Measurements from ENCODE around the gene ISX.
"Not testable (repeated sequence)": the region's sequence is repeated elsewhere in the genome, so short reads cannot be mapped to it uniquely, and the experiment has no call there.

ISX gene

DNA sequence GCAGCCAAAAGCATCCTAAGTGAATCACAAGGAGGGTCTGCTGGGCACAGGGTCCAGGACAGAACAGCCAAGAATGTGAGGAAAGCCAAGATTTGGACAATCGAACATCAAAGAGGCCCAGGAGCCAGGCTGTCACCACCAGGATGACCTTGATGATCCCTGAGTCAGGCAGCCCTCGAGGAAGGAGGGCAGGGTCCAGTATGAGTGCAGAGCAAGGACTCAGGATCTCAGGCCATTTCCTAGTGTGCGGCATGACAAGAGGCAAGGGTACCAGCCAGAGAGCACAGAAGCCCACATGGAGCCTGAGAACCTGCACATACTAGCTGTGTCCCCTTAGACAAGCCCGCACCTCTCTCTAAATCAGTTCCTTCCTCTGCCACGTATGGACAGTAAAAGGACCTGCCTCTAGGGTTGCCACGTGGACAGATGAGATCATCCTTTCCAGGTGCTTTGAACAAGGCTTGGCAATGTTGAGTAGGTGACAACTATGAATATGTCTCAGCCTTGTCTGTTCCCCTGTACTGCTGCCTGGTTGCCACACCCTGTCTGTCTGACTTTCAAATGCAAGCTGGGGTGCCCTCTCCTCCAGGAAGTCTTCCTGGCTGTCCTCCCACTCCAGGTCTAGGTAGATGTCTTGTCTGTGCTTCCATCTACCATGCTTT, 32.2 kb upstream of the ISX start:
- 92 to 94% methylated on average over 6 of the region's 6 CpGs for WGBS, 2 experiments
- H3K9me3 ChIP-seq (ENCODE audit: control insufficient read depth, low read length), result no peaks in the 10 kb centered on the region
- no peaks in the 10 kb centered on the region for H3K36me3 ChIP-seq (ENCODE audit: control insufficient read depth, insufficient read depth, low read length)
- H3K27ac ChIP-seq (ENCODE audit: insufficient read depth, low read depth, low read length, poor library complexity, severe bottlenecking), result no peak overlapping the region
- H3K4me3 ChIP-seq (ENCODE audit: insufficient read depth, low read depth, low read length), result no peak overlapping the region
- H3K27me3 ChIP-seq (ENCODE audit: control insufficient read depth, insufficient read depth, low read length, poor library complexity, severe bottlenecking), result no peaks in the 10 kb centered on the region
- H3K4me1 ChIP-seq (ENCODE audit: control insufficient read depth, insufficient read depth, low read length), result no peaks in the 10 kb centered on the region

DNA sequence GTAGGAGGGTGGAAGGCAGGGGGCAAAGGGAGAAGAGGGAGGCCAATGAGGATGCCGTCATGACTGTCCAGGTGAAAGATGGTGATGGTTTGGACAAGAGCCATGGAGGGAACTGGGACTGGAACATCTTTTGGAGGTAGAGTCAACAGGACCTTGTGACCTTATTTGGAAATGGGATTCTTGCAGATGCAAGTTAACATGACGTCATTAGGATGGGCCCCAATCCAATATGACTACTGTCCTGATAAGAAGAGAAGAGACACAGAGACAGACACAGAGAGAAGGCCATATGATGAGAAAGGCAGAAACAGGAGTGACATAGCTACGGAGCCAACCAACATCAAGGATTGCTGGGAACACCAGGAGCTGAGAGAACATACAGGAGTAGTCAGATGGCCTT, 31.0 kb upstream of the ISX start:
- no peaks in the 10 kb centered on the region for H3K9me3 ChIP-seq (ENCODE audit: control insufficient read depth, low read length)
- no peak overlapping the region for H3K4me3 ChIP-seq (ENCODE audit: insufficient read depth, low read depth, low read length)
- H3K27me3 ChIP-seq (ENCODE audit: control insufficient read depth, insufficient read depth, low read length, poor library complexity, severe bottlenecking), result no peaks in the 10 kb centered on the region
- 63 to 64% methylated on average over 3 of the region's 3 CpGs for WGBS, 2 experiments
- H3K4me1 ChIP-seq (ENCODE audit: control insufficient read depth, insufficient read depth, low read length), result no peaks in the 10 kb centered on the region
- no peaks in the 10 kb centered on the region for H3K36me3 ChIP-seq (ENCODE audit: control insufficient read depth, insufficient read depth, low read length)
- H3K27ac ChIP-seq (ENCODE audit: insufficient read depth, low read depth, low read length, poor library complexity, severe bottlenecking), result no peak overlapping the region

DNA sequence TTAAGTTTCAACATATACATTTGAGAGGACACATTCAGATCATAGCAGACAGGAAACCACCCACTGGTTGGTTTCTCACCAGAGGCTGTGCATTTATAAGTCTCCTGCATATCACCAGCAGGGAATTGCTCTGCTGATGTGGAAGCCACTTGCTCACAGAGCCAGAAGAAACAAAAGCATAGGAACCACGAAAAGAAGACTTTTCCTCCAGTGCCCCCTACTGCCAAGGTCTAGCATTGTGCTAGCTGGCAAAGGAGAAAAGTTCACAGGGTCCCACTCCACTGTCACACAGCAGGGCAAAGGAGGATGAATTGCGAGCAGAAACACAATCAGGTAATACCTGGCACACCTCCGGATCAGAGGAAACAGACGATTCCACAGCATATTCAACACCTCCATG, 28.9 kb upstream of the ISX start:
- Histone ChIP-seq H3K4me1 (ENCODE audit: control insufficient read depth, insufficient read depth, low read length) (no peaks in the 10 kb centered on the region), H3K27ac (ENCODE audit: insufficient read depth, low read depth, low read length, poor library complexity, severe bottlenecking) (no peak overlapping the region), H3K27me3 (ENCODE audit: control insufficient read depth, insufficient read depth, low read length, poor library complexity, severe bottlenecking) (no peaks in the 10 kb centered on the region), H3K9me3 (ENCODE audit: control insufficient read depth, low read length) (no peaks in the 10 kb centered on the region), H3K36me3 (ENCODE audit: control insufficient read depth, insufficient read depth, low read length) (no peaks in the 10 kb centered on the region), H3K4me3 (ENCODE audit: insufficient read depth, low read depth, low read length) (no peak overlapping the region)
- WGBS, 2 experiments, result 57 to 69% methylated on average over 4 of the region's 4 CpGs

DNA sequence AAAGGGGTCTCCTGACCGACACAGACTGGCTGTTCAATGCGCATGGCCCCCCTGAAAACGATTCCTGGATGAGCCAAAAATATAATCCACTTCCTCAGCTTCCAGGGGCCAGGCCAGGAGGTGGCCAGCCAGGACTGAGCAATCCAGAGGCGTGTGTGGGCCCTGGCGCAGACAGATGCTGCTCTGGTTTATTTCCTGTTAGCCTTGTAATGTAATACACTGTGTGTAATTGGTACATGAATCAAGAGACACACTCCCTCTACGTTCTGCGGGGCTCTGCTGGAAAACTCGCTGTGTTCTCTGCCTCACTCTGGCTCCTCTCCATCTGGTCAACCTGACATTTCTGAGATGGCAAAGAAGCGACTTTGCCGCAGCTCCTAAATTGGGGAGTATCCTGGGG, 26.3 kb upstream of the ISX start:
- H3K9me3 ChIP-seq (ENCODE audit: control insufficient read depth, low read length), result no peaks in the 10 kb centered on the region
- 88 to 90% methylated on average over 10 of the region's 10 CpGs for whole genome bisulfite sequencing, 2 experiments
- H3K27me3 ChIP-seq (ENCODE audit: control insufficient read depth, insufficient read depth, low read length, poor library complexity, severe bottlenecking), result no peaks in the 10 kb centered on the region
- H3K36me3 ChIP-seq (ENCODE audit: control insufficient read depth, insufficient read depth, low read length), result no peaks in the 10 kb centered on the region
- H3K4me1 ChIP-seq (ENCODE audit: control insufficient read depth, insufficient read depth, low read length), result no peaks in the 10 kb centered on the region
- no peak overlapping the region for H3K27ac ChIP-seq (ENCODE audit: insufficient read depth, low read depth, low read length, poor library complexity, severe bottlenecking)
- no peak overlapping the region for H3K4me3 ChIP-seq (ENCODE audit: insufficient read depth, low read depth, low read length)

DNA sequence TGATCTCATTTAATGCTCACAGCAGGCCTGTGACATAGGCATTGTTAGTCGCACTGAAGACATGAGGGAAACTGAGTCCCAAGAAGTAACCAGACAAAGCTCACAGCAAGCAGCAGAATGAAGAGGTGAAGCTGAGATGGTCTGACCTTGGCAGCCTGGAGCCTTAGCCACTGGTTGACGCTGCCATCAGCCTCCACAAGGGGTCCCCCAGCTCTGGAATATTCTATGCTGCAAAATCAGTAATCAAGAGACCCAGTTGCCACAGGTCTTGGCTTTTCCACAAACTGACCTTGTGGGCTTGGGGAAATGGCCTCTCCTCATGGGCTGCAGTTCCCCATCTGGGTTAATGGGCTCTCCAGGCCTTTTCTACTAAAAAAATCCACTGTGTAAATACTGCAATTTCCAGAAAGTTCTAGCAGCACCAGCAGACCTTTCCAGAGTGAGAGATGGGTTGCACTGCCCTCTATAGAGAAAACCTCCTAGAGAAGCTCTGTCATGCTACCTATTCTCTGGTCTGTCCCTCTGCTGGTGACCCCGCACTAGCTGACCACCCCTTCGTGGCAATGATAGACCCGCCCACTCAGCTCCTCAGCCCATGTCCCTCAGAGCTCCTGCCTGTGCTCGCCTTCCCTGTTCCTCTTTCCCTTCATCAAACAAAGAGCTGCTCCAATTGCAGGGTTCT, 22.6 kb upstream of the ISX start:
- Histone ChIP-seq H3K9me3 (ENCODE audit: control insufficient read depth, low read length) (no peaks in the 10 kb centered on the region), H3K36me3 (ENCODE audit: control insufficient read depth, insufficient read depth, low read length) (no peaks in the 10 kb centered on the region), H3K27ac (ENCODE audit: insufficient read depth, low read depth, low read length, poor library complexity, severe bottlenecking) (no peak overlapping the region), H3K27me3 (ENCODE audit: control insufficient read depth, insufficient read depth, low read length, poor library complexity, severe bottlenecking) (no peaks in the 10 kb centered on the region), H3K4me3 (ENCODE audit: insufficient read depth, low read depth, low read length) (no peak overlapping the region), H3K4me1 (ENCODE audit: control insufficient read depth, insufficient read depth, low read length) (no peaks in the 10 kb centered on the region)
- WGBS, 2 experiments, result 81% methylated on average over 6 of the region's 6 CpGs

DNA sequence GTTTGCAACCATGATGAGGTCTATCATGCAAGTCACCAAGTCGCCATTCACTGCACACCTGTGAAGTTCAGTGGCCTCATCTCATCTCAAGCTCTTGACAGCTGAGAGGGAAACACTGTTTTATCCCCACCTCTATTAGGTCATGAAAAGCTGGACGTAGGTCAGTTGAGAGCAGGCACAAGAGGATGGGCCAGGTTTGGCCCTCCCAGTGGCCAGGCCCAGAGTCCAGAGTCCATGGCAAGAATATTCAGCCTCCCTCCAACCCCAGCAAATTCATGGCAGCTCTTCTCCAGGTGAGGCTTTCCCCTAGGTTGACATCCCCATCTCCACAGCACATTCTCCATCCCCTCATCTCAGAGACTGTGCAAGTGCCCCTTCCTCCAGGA, 22.0 kb upstream of the ISX start:
- Histone ChIP-seq H3K27me3 (ENCODE audit: control insufficient read depth, insufficient read depth, low read length, poor library complexity, severe bottlenecking) (no peaks in the 10 kb centered on the region), H3K4me1 (ENCODE audit: control insufficient read depth, insufficient read depth, low read length) (no peaks in the 10 kb centered on the region), H3K9me3 (ENCODE audit: control insufficient read depth, low read length) (no peaks in the 10 kb centered on the region), H3K4me3 (ENCODE audit: insufficient read depth, low read depth, low read length) (no peak overlapping the region), H3K27ac (ENCODE audit: insufficient read depth, low read depth, low read length, poor library complexity, severe bottlenecking) (no peak overlapping the region), H3K36me3 (ENCODE audit: control insufficient read depth, insufficient read depth, low read length) (no peaks in the 10 kb centered on the region)
- 63 to 81% methylated on average over 2 of the region's 2 CpGs for WGBS, 2 experiments

DNA sequence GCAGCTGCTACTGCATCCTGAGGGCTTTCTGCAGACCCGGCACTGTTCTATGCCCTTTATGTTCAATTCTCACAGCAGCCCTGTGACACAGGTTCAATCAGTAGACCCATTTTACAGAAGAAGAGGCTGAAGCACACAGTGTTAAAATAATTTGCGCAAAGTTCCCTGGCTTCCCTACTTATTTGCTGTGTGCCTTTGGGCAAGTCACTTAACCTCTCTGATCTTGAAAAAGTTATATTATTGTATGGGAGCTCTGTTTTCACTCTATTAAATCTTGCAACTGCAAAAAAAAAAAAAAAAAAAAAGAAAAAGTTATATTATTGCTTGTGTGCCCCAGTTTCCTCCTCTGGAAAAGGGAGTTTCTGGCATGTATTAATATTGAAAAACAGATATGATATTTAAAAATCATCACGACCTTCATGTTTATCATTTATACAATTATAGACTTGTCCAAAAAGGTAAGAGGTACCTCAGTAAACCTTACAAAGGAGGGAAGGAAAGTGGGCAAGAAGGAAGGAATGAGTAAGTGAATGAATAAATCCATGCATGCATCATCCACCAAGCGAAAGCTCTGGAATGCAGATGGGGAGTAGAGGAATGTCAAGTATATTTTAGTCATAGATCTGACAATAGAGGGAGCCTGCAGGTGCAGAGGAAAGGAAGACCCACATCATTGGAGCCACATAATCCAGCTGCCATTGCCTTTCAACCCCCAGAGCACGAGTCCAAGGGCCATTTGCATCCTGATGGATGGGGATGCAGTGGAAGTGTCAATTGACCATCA, 21.2 kb upstream of the ISX start:
- Histone ChIP-seq H3K27ac (ENCODE audit: insufficient read depth, low read depth, low read length, poor library complexity, severe bottlenecking) (no peak overlapping the region), H3K4me3 (ENCODE audit: insufficient read depth, low read depth, low read length) (no peak overlapping the region), H3K27me3 (ENCODE audit: control insufficient read depth, insufficient read depth, low read length, poor library complexity, severe bottlenecking) (no peaks in the 10 kb centered on the region), H3K9me3 (ENCODE audit: control insufficient read depth, low read length) (no peaks in the 10 kb centered on the region), H3K4me1 (ENCODE audit: control insufficient read depth, insufficient read depth, low read length) (no peaks in the 10 kb centered on the region), H3K36me3 (ENCODE audit: control insufficient read depth, insufficient read depth, low read length) (no peaks in the 10 kb centered on the region)
- 83 to 87% methylated on average over 4 to 5 of the region's 5 CpGs for WGBS, 2 experiments

DNA sequence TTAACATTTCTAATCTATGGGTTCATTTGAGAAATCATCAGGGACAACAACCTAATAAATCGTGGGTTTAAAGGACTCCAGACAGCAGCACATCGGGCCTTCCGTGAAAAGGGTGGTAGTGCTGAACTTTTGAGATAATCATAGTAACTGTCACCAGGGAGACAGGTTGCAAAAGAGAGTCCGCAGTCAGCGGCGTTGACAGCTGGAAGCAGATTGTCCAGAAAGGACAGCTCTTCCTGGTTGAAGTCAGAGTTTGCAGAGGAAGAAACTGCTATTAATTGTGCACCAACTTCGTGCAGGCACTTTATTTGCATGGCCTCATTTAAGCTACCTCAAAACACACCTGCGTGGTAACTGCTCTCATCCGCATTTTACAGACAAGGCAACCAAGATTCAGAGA, 20.5 kb upstream of the ISX start:
- Histone ChIP-seq H3K27ac (ENCODE audit: insufficient read depth, low read depth, low read length, poor library complexity, severe bottlenecking) (no peak overlapping the region), H3K36me3 (ENCODE audit: control insufficient read depth, insufficient read depth, low read length) (no peaks in the 10 kb centered on the region), H3K4me1 (ENCODE audit: control insufficient read depth, insufficient read depth, low read length) (no peaks in the 10 kb centered on the region), H3K4me3 (ENCODE audit: insufficient read depth, low read depth, low read length) (no peak overlapping the region), H3K9me3 (ENCODE audit: control insufficient read depth, low read length) (no peaks in the 10 kb centered on the region), H3K27me3 (ENCODE audit: control insufficient read depth, insufficient read depth, low read length, poor library complexity, severe bottlenecking) (no peaks in the 10 kb centered on the region)
- 87 to 88% methylated on average over 9 of the region's 9 CpGs for WGBS, 2 experiments

DNA sequence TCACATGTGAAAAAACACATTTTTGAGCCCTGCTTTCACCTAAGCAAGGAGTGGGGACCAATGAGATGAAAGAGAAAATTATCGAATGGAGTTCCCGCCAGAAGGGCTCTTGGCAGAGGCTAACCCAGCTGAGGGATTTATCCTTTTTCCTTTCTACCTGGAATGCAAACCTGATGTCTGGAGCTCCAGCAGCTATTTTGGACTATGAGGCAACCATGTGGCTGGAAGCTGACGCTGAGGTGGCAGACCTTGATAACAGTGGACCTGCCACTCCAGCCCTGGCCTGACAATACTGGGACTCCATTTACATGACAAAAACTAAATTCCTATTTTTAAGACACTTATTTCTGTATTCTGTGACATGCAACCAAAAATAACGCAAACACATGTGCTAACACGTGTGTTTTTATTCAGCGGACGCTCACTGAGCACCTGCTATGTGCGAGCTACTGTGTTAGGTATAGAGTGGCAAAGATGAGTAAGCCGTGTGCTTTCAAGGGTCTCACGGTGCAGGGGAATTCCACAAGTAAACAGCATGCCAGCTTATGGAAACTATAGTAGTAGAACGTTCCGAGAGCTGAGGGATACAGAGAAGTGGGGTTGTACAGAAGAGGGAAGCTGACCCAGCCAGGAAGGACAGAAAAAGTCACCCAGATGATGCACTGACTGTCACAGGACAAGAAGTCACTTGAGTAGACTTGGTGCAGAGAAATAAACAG, 19.1 kb upstream of the ISX start:
- Histone ChIP-seq H3K27me3 (ENCODE audit: control insufficient read depth, insufficient read depth, low read length, poor library complexity, severe bottlenecking) (no peaks in the 10 kb centered on the region), H3K27ac (ENCODE audit: insufficient read depth, low read depth, low read length, poor library complexity, severe bottlenecking) (no peak overlapping the region), H3K4me1 (ENCODE audit: control insufficient read depth, insufficient read depth, low read length) (no peaks in the 10 kb centered on the region), H3K36me3 (ENCODE audit: control insufficient read depth, insufficient read depth, low read length) (no peaks in the 10 kb centered on the region), H3K4me3 (ENCODE audit: insufficient read depth, low read depth, low read length) (no peak overlapping the region), H3K9me3 (ENCODE audit: control insufficient read depth, low read length) (no peaks in the 10 kb centered on the region)
- 95 to 96% methylated on average over 12 of the region's 12 CpGs for WGBS, 2 experiments

DNA sequence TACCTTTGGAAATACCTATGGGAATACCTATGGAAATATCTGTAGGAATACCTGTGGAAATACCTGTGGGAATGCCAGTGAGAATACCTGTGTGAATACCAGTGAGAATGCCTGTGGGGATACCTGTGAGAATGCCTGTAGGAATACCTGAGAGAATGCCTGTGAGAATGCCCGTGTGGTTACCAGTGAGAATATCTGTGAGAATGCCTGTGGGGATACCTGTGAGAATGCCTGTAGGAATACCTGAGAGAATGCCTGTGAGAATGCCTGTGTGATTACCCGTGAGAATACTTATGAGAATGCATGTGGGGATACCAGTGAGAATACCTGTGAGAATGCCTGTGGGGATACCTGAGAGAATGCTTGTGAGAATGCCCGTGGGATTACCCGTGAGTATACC, 15.9 kb upstream of the ISX start:
- H3K27ac ChIP-seq (ENCODE audit: insufficient read depth, low read depth, low read length, poor library complexity, severe bottlenecking); H3K27me3 ChIP-seq (ENCODE audit: control insufficient read depth, insufficient read depth, low read length, poor library complexity, severe bottlenecking); H3K9me3 ChIP-seq (ENCODE audit: control insufficient read depth, low read length); H3K36me3 ChIP-seq (ENCODE audit: control insufficient read depth, insufficient read depth, low read length); H3K4me3 ChIP-seq (ENCODE audit: insufficient read depth, low read depth, low read length); H3K4me1 ChIP-seq (ENCODE audit: control insufficient read depth, insufficient read depth, low read length): not testable (repeated sequence)
- 93 to 94% methylated on average over 4 of the region's 4 CpGs for WGBS, 2 experiments
